H1 (cell line): ENCODE data around the gene PTPN12. TPM values are rescaled to one million over a fixed set of nuclear protein-coding genes. Genes with fewer than 3 reads are reported as not detected.
A peak's percentile ranks its signal among the peaks of the same experiment; 100 is the strongest.

ENCODE experiments used
- CTCF ChIA-PET: fragments of 300-600 bp; sonication (Branson Sonifier 250); formaldehyde crosslinking; loops from one replicate; lab custom pipeline; 2021; ENCODE audit not compliant: partially characterized antibody; lab: Charles Lee
- POLR2A ChIA-PET: fragments of 300-600 bp; sonication (Branson Sonifier 250); formaldehyde crosslinking; loops from one replicate; lab custom pipeline; 2021; ENCODE audit warnings: inconsistent platforms; ENCODE audit not compliant: partially characterized antibody; lab: Charles Lee
- DNase-seq, 2 experiments: peaks; one replicate each; pipeline versions ENCODE4 v3.0.0 to v3.0.0-alpha.2; 2010 to 2022; ENCODE audit warnings: low spot score in 2 of 2, low read depth in 1 of 2, mixed read lengths in 1 of 2
- FAIRE-seq: peaks from 2 replicates; lab custom pipeline; 2011; peaks lifted over from hg19 to GRCh38; lab: Jason Lieb, UNC
- H2AFZ ChIP-seq: 2 replicates; pipeline ENCODE4 v1.8.1; 2012; ENCODE audit warnings: low read length, inconsistent platforms
- H2AK5ac ChIP-seq: 2 replicates; pipeline ENCODE4 v1.6.1; 2013; ENCODE audit warnings: low read depth, low read length
- H2BK120ac ChIP-seq: replicated peaks from 2 replicates; pipeline ENCODE3; 2013; ENCODE audit warnings: low read depth, low read length, inconsistent platforms
- H2BK12ac ChIP-seq: 2 replicates; pipeline ENCODE4 v1.6.1; 2013; ENCODE audit warnings: low read depth, low read length
- H2BK15ac ChIP-seq: 2 replicates; pipeline ENCODE4 v1.6.1; 2013; ENCODE audit warnings: low read length
- H2BK20ac ChIP-seq: 2 replicates; pipeline ENCODE4 v1.6.1; 2013; ENCODE audit warnings: low read length
- H2BK5ac ChIP-seq: 2 replicates; pipeline ENCODE4 v1.6.1; 2013; ENCODE audit warnings: low read depth, low read length
- H3K14ac ChIP-seq: 2 replicates; pipeline ENCODE4 v1.6.1; 2013; ENCODE audit warnings: inconsistent platforms; ENCODE audit not compliant: insufficient read length
- H3K18ac ChIP-seq: 2 replicates; pipeline ENCODE4 v1.6.1; 2013; ENCODE audit warnings: low read length; ENCODE audit errors: extremely low read depth
- H3K23ac ChIP-seq: 2 replicates; pipeline ENCODE4 v1.6.1; 2013; ENCODE audit warnings: inconsistent platforms; ENCODE audit not compliant: insufficient read length
- H3K23me2 ChIP-seq: 2 replicates; pipeline ENCODE4 v1.6.1; 2013; ENCODE audit warnings: low read depth, low read length
- H3K27ac ChIP-seq: 2 replicates; pipeline ENCODE4 v1.6.1; 2011; ENCODE audit warnings: low read depth, low read length, inconsistent platforms
- H3K27me3 ChIP-seq, 4 experiments: replicated peaks in 1 of 4; 1 replicate in 1 of 4; 2 replicates in 3 of 4; pipeline versions ENCODE4 v1.6.1 to v1.8.1; 2011 to 2013; ENCODE audit warnings: low read length in 3 of 4, mild to moderate bottlenecking in 3 of 4, inconsistent platforms in 2 of 4, mixed read lengths in 2 of 4, moderate library complexity in 1 of 4; ENCODE audit not compliant: control insufficient read depth in 3 of 4, insufficient read depth in 3 of 4; ENCODE audit errors: extremely low read depth in 1 of 4
- H3K36me3 ChIP-seq, 4 experiments: 2 replicates each; pipeline versions ENCODE4 v1.6.1 to v1.8.1; 2011 to 2013; ENCODE audit warnings: mild to moderate bottlenecking in 4 of 4, low read length in 3 of 4, moderate library complexity in 2 of 4, control low read depth in 1 of 4, inconsistent platforms in 1 of 4; ENCODE audit not compliant: insufficient read depth in 4 of 4, control insufficient read depth in 2 of 4
- H3K4ac ChIP-seq: replicated peaks from 2 replicates; pipeline ENCODE3; 2013; ENCODE audit warnings: low read length, low read depth, mixed read lengths, inconsistent platforms; ENCODE audit not compliant: insufficient read length
- H3K4me1 ChIP-seq, 4 experiments: replicated peaks in 1 of 4; 1 replicate in 1 of 4; 2 replicates in 3 of 4; pipeline versions ENCODE4 v1.6.1 to v1.8.1; 2011 to 2013; ENCODE audit warnings: low read length in 3 of 4, inconsistent platforms in 2 of 4, mixed read lengths in 1 of 4; ENCODE audit not compliant: insufficient read depth in 4 of 4, control insufficient read depth in 3 of 4
- H3K4me2 ChIP-seq, 2 experiments: 2 replicates each; pipeline versions ENCODE4 v1.6.1 to v1.8.1; 2011 to 2013; ENCODE audit warnings: low read depth in 2 of 2, low read length in 2 of 2, control low read depth in 1 of 2, inconsistent platforms in 1 of 2, mild to moderate bottlenecking in 1 of 2; ENCODE audit not compliant: insufficient read depth in 1 of 2
- H3K4me3 ChIP-seq, 4 experiments: fragments of 200-600, 300-600 bp in 1 of 4; sonication (generic), shearing (Covaris generic), sonication (Bioruptor Twin) in 1 of 4; 2 replicates each; pipeline versions ENCODE4 v1.5.1 to v1.8.1; 2011 to 2016; ENCODE audit warnings: low read length in 4 of 4, low read depth in 3 of 4, control low read depth in 2 of 4, inconsistent platforms in 2 of 4, mild to moderate bottlenecking in 2 of 4, mixed read lengths in 1 of 4, moderate library complexity in 1 of 4; ENCODE audit not compliant: insufficient read depth in 2 of 4; ENCODE audit errors: extremely low read depth in 1 of 4
- H3K56ac ChIP-seq: replicated peaks from 2 replicates; pipeline ENCODE3; 2013; ENCODE audit warnings: low read depth, mild to moderate bottlenecking, mixed read lengths, low read length, inconsistent platforms; ENCODE audit not compliant: insufficient read length
- H3K79me1 ChIP-seq: 2 replicates; pipeline ENCODE4 v1.6.1; 2013; ENCODE audit warnings: low read depth, low read length, control low read depth
- H3K79me2 ChIP-seq, 2 experiments: 2 replicates each; pipeline versions ENCODE4 v1.6.1 to v1.8.1; 2012 to 2013; ENCODE audit warnings: low read length in 2 of 2, mild to moderate bottlenecking in 2 of 2, inconsistent platforms in 1 of 2; ENCODE audit not compliant: insufficient read depth in 2 of 2, control insufficient read depth in 1 of 2
- H3K9ac ChIP-seq, 4 experiments: replicated peaks in 1 of 4; 1 replicate in 1 of 4; 2 replicates in 3 of 4; pipeline versions ENCODE4 v1.6.1 to v1.8.1; 2011 to 2013; ENCODE audit warnings: low read depth in 3 of 4, low read length in 3 of 4, control low read depth in 2 of 4, mild to moderate bottlenecking in 2 of 4, moderate library complexity in 2 of 4, inconsistent platforms in 1 of 4; ENCODE audit errors: extremely low read depth in 1 of 4
- H3K9me3 ChIP-seq, 2 experiments: 2 replicates each; pipeline versions ENCODE4 v1.6.1 to v1.8.1; 2012 to 2013; ENCODE audit warnings: mild to moderate bottlenecking in 2 of 2, moderate library complexity in 2 of 2, control low read depth in 1 of 2, inconsistent platforms in 1 of 2, low read depth in 1 of 2, low read length in 1 of 2, mixed read lengths in 1 of 2; ENCODE audit not compliant: insufficient read depth in 2 of 2
- H4K20me1 ChIP-seq, 2 experiments: replicated peaks in 1 of 2; 2 replicates each; pipeline versions ENCODE3 to v1.8.1; 2011 to 2013; ENCODE audit warnings: inconsistent platforms in 2 of 2, low read length in 2 of 2, mild to moderate bottlenecking in 1 of 2; ENCODE audit not compliant: insufficient read depth in 2 of 2, control insufficient read depth in 1 of 2
- H4K5ac ChIP-seq: 2 replicates; pipeline ENCODE4 v1.6.1; 2013; ENCODE audit warnings: low read length, low read depth, mixed read lengths, inconsistent platforms; ENCODE audit not compliant: insufficient read length
- H4K8ac ChIP-seq: 2 replicates; pipeline ENCODE4 v1.8.0; 2013; ENCODE audit warnings: mild to moderate bottlenecking, moderate library complexity, low read length, inconsistent platforms; ENCODE audit not compliant: insufficient read depth; ENCODE audit errors: extremely low read depth
- H4K91ac ChIP-seq: replicated peaks from 2 replicates; pipeline ENCODE3; 2013; ENCODE audit warnings: low read length, mixed read lengths, inconsistent platforms; ENCODE audit not compliant: insufficient read length
- CEBPB ChIP-seq: IDR thresholded peaks from 2 replicates; pipeline ENCODE4 v1.6.1; 2012; ENCODE audit warnings: low read depth, low read length
- SP4 ChIP-seq: IDR thresholded peaks from 2 replicates; pipeline ENCODE4 v1.6.1; 2012; ENCODE audit warnings: low read length, inconsistent platforms
- whole genome bisulfite sequencing, 2 experiments: shearing (Covaris generic) in 1 of 2; methylation state at CpG; one replicate each; pipeline versions ENCODE4 v1.1.6 to v1.1.7; 2013 to 2015; ENCODE audit warnings: low lambda C conversion rate in 2 of 2, mixed read lengths in 2 of 2, inconsistent platforms in 1 of 2, low coverage in 1 of 2, missing lambda C conversion rate in 1 of 2; ENCODE audit not compliant: insufficient replicate concordance in 2 of 2, insufficient coverage in 1 of 2, insufficient read length in 1 of 2; ENCODE audit errors: extremely low coverage in 1 of 2, missing lambda C conversion rate in 1 of 2; 5-methylcytosine and 5-hydroxymethylcytosine counted together
- polyA plus RNA-seq, 7 experiments: library from polyadenylated mRNA; depleted of rRNA in 3 of 7; stranded (reverse) in 5 of 7; unstranded in 2 of 7; fragments of >200 nt in 5 of 7; fragments of 200-250 nt in 2 of 7; gene quantifications; 1 replicate in 5 of 7; 2 replicates in 1 of 7; 4 replicates in 1 of 7; pipeline versions ENCODE4 v1.2.1 to v1.2.3, GENCODE V29; 2011 to 2013; ENCODE audit warnings: missing spikeins in 2 of 7, mixed read lengths in 2 of 7
- total RNA-seq: library from RNA; stranded (reverse); fragmentation: NEBNext Ultra II Directional; extraction: Animal tissue kit (Norgen Biotek cat#: 25700); gene quantifications from 2 replicates; pipeline ENCODE4 v1.2.1, GENCODE V29; 2021

The PTPN12 gene
- total and polyA plus RNA-seq, 2 of the 8 experiments (the other 6 are each of a cell fraction or from before 2014, with no cell fraction given), result 39.7 to 132 TPM

DNA sequence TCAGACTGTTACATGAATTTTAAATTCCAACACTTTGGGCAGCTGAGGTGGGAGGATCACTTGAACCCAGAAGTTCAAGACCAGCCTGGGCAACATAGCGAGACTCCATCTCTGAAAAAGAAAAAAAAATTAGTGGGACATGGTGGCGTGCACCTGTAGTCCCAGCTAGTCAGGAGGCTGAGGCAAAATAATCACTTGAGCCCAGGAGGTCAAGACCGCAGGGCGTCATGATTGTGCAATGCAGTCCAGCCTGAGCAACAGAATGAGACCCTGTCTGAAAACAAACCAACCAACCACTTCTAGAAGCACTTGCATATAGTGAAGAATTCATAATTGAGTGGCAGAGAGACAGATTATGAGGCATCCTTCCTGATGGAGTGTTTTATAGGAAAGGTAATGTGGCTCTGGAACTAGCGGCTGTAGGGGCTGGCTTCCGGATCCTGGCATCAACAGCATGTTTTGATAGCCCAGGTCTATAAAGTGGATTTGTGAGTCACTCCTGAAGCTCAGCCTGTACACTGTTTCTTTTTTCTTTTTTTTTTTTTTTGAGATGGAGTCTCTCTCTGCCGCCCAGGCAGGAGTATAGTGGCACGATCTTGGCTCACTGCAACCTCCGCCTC, 118.9 kb downstream of the PTPN12 start:
- Histone ChIP-seq H3K4me2 (no peak overlapping the region), H4K91ac (no peak overlapping the region), H2AK5ac (no peak overlapping the region), H3K23ac (no peak overlapping the region), H2BK15ac (no peak overlapping the region), H3K27ac (no peak overlapping the region), H3K4ac (no peak overlapping the region), H3K18ac (no peak overlapping the region), H3K36me3 (peaks cover 0 to 25% (median 5%) of the 10 kb centered on the region in 4 experiments; a peak in 5 of 8 replicates), H3K4me3 (no peak overlapping the region), H3K79me1 (no peaks in the 10 kb centered on the region), H2AFZ (no peak overlapping the region), H2BK12ac (no peak overlapping the region), H3K9ac (no peak overlapping the region), H4K8ac (no peak overlapping the region; the same call in 1 of the 2 replicates), H4K20me1 (peaks cover 0 to 1% of the 10 kb centered on the region in 2 experiments), H3K14ac (no peak overlapping the region), H4K5ac (no peak overlapping the region), H2BK20ac (no peak overlapping the region), H3K23me2 (no peaks in the 10 kb centered on the region), H3K27me3 (no peaks in the 10 kb centered on the region), H2BK120ac (no peak overlapping the region), H2BK5ac (no peak overlapping the region), H3K4me1 (no peaks in the 10 kb centered on the region), H3K9me3 (no peaks in the 10 kb centered on the region), H3K79me2 (no peaks in the 10 kb centered on the region), H3K56ac (no peak overlapping the region)
- FAIRE-seq (no peak), DNase-seq (peak in 1 of 2 experiments; percentile 23)
- ChIA-PET CTCF (interaction anchor here (0.7 to 6.1 kb wide), 11 partner anchors 9 to 130 kb away, joined by 3 to 48 read pairs (median 3); no protein-coding TSS in a partner anchor), POLR2A (no interaction called here)
- TF ChIP-seq CEBPB, result 0 out of 2 replicates have a peak, but pooled peaks have one; percentile 9
- no peak for TF ChIP-seq SP4
- 92% methylated on average over 8 of the region's 9 CpGs; no CpG with 5 or more reads in 1 of the 2 experiments for WGBS, 2 experiments
